Activated effector memory CD4-positive, alpha-beta T cell treated with anti-CD3 and anti-CD28 coated beads, Interleukin-2, amount 50 U/mL, for 16 hours (primary cell): Measurements from ENCODE around the gene ECE1.

Source experiments
- DNase-seq: peaks from one replicate; pipeline ENCODE4 v3.0.0-alpha.2; 2020

ECE1 gene

DNA sequence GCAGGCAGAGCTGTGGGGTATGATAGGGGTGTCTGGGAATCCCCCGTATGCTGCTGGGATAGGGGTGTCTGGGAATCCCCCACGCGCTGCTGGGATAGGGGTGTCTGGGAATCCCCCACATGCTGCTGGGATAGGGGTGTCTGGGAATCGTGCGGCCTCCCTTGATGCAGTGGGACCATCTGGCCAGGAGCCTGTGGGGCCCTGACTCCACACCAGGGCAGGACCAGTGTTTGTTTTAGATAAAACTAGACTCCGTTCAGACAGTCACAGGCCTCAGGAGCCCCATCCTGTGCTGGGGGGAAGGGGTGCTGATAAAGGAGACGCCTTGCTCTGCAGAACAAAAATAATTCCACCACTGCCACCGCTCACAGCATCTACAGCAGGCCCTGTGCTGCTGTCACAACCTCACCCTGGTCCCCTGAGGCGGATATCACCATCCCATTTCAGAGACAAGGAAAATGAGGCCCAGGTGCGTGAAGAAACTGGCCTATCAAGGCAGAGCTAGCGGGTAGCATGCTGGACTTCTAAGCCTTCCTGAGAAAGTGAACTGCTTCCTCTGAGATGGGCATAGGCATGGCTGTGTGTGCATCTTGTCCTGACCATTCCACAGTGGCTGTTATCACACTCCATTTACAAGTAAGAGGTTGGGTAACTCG is 24.0 kb downstream of the ECE1 start:
- DNase-seq, result no peak

- no peak for DNase-seq
These were observed 24.6 kb downstream of the ECE1 start for GRCh38 chr1:21265644-21266043.

DNA sequence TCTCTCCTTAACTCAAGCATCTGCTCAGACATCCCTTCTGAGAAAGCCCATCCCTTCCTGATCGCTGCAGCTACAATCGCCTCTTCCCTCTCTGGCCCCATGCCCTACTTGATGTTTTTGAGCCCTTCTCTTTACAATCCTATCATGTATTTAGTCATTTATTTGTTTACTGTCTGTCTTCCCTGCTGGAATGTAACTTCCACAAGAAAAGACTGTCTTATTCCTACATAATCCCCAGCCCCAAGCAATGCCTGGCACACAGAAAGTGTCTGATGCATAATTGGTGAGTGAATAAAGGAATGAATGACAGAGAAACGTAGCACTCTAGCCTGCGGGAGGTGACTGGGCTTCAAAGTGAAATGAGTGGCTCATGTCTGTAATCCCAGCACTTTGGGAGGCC is 25.4 kb downstream of the ECE1 start:
- no peak for DNase-seq

- DNase-seq, result no peak
These were observed 26.5 kb downstream of the ECE1 start for GRCh38 chr1:21263653-21264225.

- DNase-seq, result no peak
These were observed 27.2 kb downstream of the ECE1 start for GRCh38 chr1:21263052-21263429.

DNA sequence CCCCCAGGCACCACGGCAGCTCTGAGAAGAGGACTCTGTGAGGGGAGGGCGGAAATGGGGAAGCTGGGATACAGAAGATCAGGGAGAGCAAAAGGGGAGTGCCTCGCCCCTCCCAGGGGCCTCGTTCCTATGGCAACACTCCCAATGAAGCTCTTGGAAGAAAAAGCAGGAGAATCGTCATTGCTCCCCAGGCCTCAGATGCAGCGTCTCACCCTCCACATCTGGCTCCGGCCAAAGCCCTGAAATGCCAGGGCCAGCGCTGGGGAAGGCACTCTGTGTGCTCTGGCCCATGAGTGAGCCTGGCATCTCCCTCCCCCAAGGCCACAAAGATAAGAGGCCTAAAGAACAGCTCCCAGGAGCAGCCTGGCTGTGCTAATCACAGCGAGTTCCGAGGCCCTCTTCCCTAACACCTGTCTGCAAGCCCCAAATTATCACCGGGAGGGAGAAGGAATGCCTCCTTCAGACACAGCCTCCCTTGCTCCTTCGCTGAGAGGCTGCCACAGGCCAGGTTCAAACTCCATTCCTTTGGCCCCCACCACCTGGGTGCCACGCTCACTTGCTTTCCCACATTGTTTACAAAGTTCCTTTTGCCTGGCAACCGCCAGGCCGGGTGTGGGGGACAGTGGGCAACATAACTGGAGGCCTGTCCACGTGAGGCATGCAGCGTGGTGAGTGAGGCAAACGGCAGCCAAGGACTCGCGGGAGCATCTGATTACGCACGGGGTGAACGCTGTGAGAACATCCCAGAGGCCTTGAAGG is 27.8 kb downstream of the ECE1 start:
- DNase-seq, result no peak

DNA sequence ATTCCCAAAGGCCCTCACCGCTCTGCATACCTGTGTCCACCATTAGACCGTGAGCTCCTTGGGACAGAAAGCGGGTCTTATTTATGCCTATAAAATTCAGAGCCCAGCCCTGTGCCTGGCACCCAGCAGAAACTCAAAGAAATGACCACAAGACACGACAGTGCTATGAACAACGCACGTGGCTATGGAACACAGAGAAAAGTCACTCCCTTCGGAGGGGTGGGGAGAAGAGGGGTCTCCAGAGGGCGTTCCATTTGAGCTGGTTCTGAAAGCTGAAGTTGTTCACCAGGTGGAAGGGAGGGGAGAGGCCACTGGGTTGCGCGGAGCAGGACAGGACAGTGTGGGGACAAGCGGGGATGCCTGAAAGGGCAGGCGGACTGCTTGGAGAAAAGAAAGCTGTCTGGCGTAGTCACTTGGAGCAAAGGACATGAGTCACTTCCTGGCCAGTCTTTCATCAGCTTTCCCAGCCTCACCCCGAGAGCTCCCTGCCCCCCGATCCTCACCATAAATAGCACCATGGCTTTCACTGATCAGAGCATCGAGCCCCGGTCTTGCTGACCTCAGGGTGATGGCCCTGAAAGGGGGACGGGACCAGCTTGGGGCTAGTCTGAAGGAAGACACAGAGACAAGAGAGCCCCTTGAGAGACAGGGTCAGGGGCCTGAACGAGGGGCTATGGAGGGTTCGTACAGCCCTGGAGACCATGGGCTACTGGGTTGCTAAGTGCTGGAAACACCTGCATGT is 28.5 kb downstream of the ECE1 start:
- DNase-seq, result no peak

DNA sequence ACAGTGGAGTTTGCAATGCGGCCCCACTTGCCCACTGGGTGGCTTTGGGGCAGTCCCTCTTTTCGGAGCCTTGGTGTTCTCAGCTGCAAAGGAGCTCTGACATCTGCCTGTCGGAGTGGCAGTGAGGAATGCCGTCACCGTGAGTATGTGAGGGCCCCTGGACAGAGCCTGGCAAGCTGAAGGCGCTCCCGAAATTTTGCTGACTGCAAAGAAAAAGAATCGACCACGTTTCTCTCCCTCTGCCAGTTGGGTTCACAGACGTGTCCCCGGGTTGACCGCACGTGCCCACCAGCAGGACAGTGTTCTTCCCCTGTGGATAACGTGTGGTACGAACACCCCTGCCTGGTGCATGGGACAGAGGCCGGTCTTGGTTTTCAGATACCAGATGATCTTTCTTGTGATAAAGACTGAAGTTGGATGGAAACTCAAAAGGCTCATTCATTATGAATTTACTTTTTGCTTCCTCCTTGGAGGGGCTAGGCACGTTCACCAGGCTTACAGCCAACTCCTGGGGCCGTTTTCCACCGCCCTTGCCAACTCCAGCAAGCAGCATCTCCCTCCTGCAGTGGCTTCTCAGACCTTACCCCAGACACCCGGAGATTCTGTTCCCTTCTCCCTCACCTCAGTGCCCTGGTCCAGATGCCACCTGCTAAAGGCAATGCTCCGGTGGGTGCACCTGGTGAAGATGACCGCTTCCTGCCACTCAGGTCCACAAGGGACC is 29.7 kb downstream of the ECE1 start:
- DNase-seq, result no peak

GRCh38 chr1:21259316-21260076 is 30.8 kb downstream of the ECE1 start:
- DNase-seq, result no peak

DNA sequence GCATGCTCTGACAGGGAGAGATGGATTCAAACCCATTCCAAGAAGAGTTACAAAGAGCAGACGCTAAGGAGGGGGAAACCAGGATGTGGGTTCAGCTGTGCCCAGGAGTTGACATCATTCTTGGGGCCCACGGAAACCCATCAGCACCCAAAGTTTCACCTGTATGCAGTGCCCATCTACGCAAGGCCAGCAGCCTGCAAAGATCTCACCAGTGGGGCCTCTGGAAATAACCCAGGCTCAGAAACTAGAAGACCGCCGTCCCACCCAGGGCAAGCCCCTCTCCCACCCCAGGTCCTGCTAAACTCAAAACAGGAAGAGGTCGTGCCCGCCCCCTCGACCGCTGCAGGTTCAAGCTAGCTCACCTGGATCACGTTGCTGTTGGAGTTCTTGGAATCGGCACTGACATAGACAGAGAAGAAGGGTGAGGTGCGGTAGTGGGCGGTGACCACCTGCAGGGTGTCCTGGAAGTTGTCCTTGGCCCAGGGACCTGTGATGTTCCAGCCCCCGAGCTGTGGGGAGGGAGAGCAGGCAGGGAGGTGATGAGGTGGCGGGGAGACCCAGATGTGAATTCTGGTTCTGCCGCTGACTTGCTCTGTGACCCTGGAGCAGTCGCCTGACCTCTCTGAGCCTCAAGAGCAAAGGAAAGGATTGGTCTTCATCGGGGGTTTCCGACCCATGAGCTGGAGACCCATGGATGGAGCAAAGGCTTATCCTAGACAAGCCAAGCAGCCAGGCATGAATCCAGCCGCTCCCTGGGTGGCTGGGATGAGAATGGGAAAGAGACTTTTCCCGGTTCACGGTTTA is 31.7 kb downstream of the ECE1 start:
- DNase-seq, result peak; percentile 69

DNA sequence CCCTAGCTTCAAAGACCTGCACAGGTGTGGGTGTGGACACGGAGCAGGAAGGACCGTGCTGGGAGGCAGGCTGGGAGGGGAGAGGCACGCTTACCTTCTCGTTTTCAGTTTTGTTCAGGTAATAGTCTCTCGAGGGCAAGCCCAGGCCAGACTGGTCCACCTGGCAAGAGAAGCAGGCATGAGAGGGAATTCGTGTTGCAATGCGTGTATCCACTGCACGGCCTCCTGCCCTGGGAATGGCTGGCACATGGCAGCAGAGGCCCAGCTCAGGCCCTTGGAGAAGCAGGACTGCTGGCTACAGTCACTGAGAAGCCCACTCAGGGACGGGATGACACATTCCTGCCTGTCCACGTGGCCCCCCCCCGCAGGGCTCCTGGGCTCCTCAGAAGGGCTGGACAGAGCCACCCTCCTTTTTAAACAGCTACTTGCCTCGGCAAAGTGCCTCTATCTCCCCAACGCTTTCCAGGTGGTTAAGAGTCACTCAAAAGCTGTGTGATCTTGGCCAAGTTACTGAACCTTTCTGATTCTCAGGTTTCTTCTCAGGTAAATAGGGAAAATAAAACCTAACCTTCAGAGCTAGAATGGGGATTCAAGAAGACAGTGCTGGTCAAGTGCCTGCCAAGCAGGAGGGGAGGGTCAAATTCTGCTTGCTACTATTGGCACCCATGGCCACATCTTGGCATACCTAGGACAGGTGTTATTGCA is 32.7 kb downstream of the ECE1 start:
- no peak for DNase-seq

- no peak for DNase-seq
These were observed 33.5 kb downstream of the ECE1 start for GRCh38 chr1:21256776-21257175.

- no peak for DNase-seq
These were observed 34.3 kb downstream of the ECE1 start for GRCh38 chr1:21255943-21256320.

- peak; percentile 93 for DNase-seq
These were observed 34.9 kb downstream of the ECE1 start for GRCh38 chr1:21255284-21255942.

GRCh38 chr1:21254335-21254951 is 35.8 kb downstream of the ECE1 start:
- DNase-seq, result no peak

GRCh38 chr1:21251773-21252471 is 38.3 kb downstream of the ECE1 start:
- DNase-seq, result peak; percentile 70

DNA sequence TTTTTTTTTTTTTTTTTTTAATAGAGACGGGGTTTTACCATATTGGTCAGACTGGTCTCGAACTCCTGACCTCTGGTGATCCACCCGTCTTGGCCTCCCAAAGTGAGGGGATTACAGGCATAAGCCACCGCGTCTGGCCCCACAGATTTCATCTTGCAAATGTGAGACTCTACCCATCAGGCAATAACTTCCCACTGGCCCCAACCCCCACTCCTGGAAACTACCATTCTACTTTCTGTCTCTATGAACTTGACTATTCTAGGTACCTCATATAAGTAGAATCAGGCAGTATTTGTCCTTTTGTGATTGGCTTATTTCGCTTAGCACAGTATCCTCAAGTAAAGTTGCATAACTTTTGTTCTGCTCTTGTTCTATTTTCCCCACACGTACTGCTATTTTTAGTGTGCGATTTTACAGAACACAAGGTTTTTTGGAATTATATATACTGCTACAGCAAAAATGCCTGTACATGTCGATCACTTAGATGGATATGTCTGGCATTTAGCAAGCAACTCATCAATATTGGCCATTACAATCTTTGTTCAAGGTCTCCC is 40.2 kb downstream of the ECE1 start:
- DNase-seq, result no peak

DNA sequence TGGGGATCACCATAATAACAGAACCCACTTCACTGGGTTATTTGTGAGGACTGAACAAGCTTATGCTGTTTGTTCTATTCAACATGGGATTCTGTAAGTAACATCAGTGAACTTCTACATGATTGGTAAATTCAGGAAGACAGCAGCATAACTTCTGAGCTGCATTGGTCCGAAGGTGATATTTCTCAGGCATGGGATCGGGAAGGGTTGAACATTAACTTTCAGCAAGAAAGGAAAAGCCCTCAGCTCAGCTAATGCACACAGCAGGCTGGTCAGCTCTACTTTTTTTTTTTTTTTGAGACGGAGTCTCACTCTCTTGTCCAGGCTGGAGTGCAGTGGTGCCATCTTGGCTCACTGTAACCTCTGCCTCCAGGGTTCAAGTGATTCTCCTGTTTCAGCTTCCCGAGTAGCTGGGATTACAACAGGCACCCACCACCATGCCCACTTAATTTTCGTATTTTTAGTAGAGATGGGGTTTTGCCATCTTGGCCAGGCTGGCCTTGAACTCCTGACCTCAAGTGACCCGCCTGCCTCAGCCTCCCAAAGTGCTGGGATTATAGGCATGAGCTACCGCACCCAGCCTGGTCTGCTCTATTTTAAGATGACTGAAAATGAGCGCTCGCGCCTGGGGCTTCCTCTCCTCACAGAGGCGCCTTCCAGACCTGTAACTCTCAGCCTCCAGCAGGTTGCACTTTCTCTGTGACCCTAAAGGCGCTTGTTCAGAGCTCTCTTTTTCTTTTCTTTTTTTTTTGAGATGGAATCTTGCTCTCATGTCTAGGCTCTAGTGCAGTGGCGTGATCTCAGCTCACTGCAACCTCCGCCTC is 42.2 kb downstream of the ECE1 start:
- no peak for DNase-seq
